SK-N-SH (cell line): ENCODE results near the gene FYN.

Experiments used
- EZH2phosphoT487 ChIP-seq: fragments of 200-600 bp; sonication (generic); IDR thresholded peaks from 2 replicates; pipeline ENCODE4 v1.6.1; 2017; ENCODE audit warnings: low read depth, mixed run types, mild to moderate bottlenecking, antibody characterized with exemption, moderate library complexity, borderline replicate concordance
- PBX3 ChIP-seq: IDR thresholded peaks from 2 replicates; pipeline ENCODE4; 2012
- RCOR1 ChIP-seq: fragments of 150-350 bp; IDR thresholded peaks from 2 replicates; pipeline ENCODE4 v1.6.1; 2017; ENCODE audit warnings: antibody characterized with exemption, low read length
- RFX5 ChIP-seq: IDR thresholded peaks from 2 replicates; pipeline ENCODE4 v1.6.1; 2012; ENCODE audit warnings: mild to moderate bottlenecking, improper control_type of control experiment, low read length
- SIN3A ChIP-seq: IDR thresholded peaks from 2 replicates; pipeline ENCODE4 v1.6.1; 2012; ENCODE audit warnings: low read depth, mild to moderate bottlenecking, low read length, moderate library complexity, borderline replicate concordance
- SMC3 ChIP-seq: IDR thresholded peaks from 2 replicates; pipeline ENCODE4 v1.6.1; 2012; ENCODE audit warnings: low read depth, low read length, improper control_type of control experiment
- TAF1 ChIP-seq: IDR thresholded peaks from 2 replicates; pipeline ENCODE4 v1.6.1; 2012; ENCODE audit warnings: low read depth, mild to moderate bottlenecking, low read length, moderate library complexity, borderline replicate concordance
- USF2 ChIP-seq: fragments of 150-350 bp; IDR thresholded peaks from 2 replicates; pipeline ENCODE4 v1.6.1; 2017; ENCODE audit warnings: antibody characterized with exemption, low read length, low read depth, borderline replicate concordance
- TF ChIP-seq, protein P1 (sequence below): fragments of 200-600 bp; sonication (generic); IDR thresholded peaks from 2 replicates; pipeline ENCODE4 v1.6.1; 2017; ENCODE audit warnings: antibody characterized with exemption, mild to moderate bottlenecking, moderate library complexity
- TF ChIP-seq, protein P2 (sequence below): IDR thresholded peaks from 2 replicates; pipeline ENCODE4 v1.4.0; 2012; ENCODE audit warnings: low read depth, borderline replicate concordance

GRCh38 chr6:111899531-111899930 lies 26.3 kb upstream of the FYN start:
- TF ChIP-seq USF2: no peak
- TF ChIP-seq, protein P1, sequence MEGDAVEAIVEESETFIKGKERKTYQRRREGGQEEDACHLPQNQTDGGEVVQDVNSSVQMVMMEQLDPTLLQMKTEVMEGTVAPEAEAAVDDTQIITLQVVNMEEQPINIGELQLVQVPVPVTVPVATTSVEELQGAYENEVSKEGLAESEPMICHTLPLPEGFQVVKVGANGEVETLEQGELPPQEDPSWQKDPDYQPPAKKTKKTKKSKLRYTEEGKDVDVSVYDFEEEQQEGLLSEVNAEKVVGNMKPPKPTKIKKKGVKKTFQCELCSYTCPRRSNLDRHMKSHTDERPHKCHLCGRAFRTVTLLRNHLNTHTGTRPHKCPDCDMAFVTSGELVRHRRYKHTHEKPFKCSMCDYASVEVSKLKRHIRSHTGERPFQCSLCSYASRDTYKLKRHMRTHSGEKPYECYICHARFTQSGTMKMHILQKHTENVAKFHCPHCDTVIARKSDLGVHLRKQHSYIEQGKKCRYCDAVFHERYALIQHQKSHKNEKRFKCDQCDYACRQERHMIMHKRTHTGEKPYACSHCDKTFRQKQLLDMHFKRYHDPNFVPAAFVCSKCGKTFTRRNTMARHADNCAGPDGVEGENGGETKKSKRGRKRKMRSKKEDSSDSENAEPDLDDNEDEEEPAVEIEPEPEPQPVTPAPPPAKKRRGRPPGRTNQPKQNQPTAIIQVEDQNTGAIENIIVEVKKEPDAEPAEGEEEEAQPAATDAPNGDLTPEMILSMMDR: no peak
- TF ChIP-seq SIN3A: no peak
- no peak for TF ChIP-seq EZH2phosphoT487
- TF ChIP-seq RCOR1: no peak
- TF ChIP-seq, protein P2, sequence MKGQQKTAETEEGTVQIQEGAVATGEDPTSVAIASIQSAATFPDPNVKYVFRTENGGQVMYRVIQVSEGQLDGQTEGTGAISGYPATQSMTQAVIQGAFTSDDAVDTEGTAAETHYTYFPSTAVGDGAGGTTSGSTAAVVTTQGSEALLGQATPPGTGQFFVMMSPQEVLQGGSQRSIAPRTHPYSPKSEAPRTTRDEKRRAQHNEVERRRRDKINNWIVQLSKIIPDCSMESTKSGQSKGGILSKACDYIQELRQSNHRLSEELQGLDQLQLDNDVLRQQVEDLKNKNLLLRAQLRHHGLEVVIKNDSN: no peak
- TF ChIP-seq RFX5: no peak
- TF ChIP-seq TAF1: no peak
- TF ChIP-seq PBX3: no peak
- TF ChIP-seq SMC3: no peak
